IMR-90 (cell line): ENCODE results near the gene LRRC61. TPM values are rescaled to one million over a fixed set of nuclear protein-coding genes. Genes with fewer than 3 reads are reported as not detected.

Source experiments
- ATAC-seq: fragments of 200-7000 bp; cut with Tn5 transposase; 2 replicates; pipeline ENCODE4 v1.9.1; 2020; ENCODE audit warnings: low read depth, mild to moderate bottlenecking, moderate library complexity
- BruUV-seq: library from RNA; stranded (reverse); fragments of 400-500 nt; replicated peaks from 2 replicates; lab custom pipeline; 2021; lab: Mats Ljungman, UMichigan
- CTCF ChIA-PET: fragments of 300-600 bp; formaldehyde crosslinking; extraction: SDS; loops from one replicate; lab custom pipeline; 2021; ENCODE audit warnings: antibody characterized with exemption; lab: Yijun Ruan, JAX
- POLR2A ChIA-PET: fragments of 300-600 bp; sonication (Branson Sonifier 250); formaldehyde crosslinking; loops from one replicate; lab custom pipeline; 2022; ENCODE audit warnings: antibody characterized with exemption; ENCODE audit not compliant: unreplicated experiment; lab: Charles Lee
- DNase-seq: peaks from one replicate; pipeline ENCODE4 v3.0.0; 2013
- H2AFZ ChIP-seq: replicated peaks from 2 replicates; pipeline ENCODE3; 2013; ENCODE audit warnings: low read length, mild to moderate bottlenecking; ENCODE audit not compliant: poor library complexity
- H2AK5ac ChIP-seq: 2 replicates; pipeline ENCODE4 v1.6.1; 2013; ENCODE audit warnings: low read depth, low read length, inconsistent platforms
- H2AK9ac ChIP-seq: replicated peaks from 2 replicates; pipeline ENCODE3; 2013; ENCODE audit warnings: mild to moderate bottlenecking, low read depth, low read length, moderate library complexity; ENCODE audit not compliant: poor library complexity
- H2BK120ac ChIP-seq: 2 replicates; pipeline ENCODE4 v1.6.1; 2013; ENCODE audit warnings: low read depth, low read length, inconsistent platforms
- H2BK15ac ChIP-seq: 3 replicates; pipeline ENCODE4 v1.6.1; 2013; ENCODE audit warnings: low read depth, low read length, inconsistent platforms
- H2BK20ac ChIP-seq: 2 replicates; pipeline ENCODE4 v1.6.1; 2013; ENCODE audit warnings: low read depth, mild to moderate bottlenecking, inconsistent platforms, low read length, moderate library complexity
- H2BK5ac ChIP-seq: 2 replicates; pipeline ENCODE4 v1.6.1; 2013; ENCODE audit warnings: mild to moderate bottlenecking, low read depth, low read length, inconsistent platforms; ENCODE audit not compliant: poor library complexity, severe bottlenecking
- H3K14ac ChIP-seq: replicated peaks from 2 replicates; pipeline ENCODE4 v1.6.1; 2013; ENCODE audit warnings: low read depth, low read length, inconsistent platforms
- H3K18ac ChIP-seq: 2 replicates; pipeline ENCODE4 v1.6.1; 2013; ENCODE audit warnings: low read depth, low read length, control low read depth
- H3K23ac ChIP-seq: 2 replicates; pipeline ENCODE4 v1.6.1; 2013; ENCODE audit warnings: low read depth, low read length, inconsistent platforms
- H3K27ac ChIP-seq: 2 replicates; pipeline ENCODE4 v1.5.1; 2013; ENCODE audit warnings: mild to moderate bottlenecking, control low read depth, low read length; ENCODE audit not compliant: insufficient read depth
- H3K27me3 ChIP-seq: 2 replicates; pipeline ENCODE4 v1.6.1; 2013; ENCODE audit warnings: low read length; ENCODE audit not compliant: control insufficient read depth, insufficient read depth
- H3K36me3 ChIP-seq: 2 replicates; pipeline ENCODE4 v1.6.1; 2013; ENCODE audit warnings: low read length, mixed read lengths; ENCODE audit not compliant: control insufficient read depth, insufficient read depth
- H3K4ac ChIP-seq: 2 replicates; pipeline ENCODE4 v1.6.1; 2013; ENCODE audit warnings: low read depth, low read length, inconsistent platforms
- H3K4me1 ChIP-seq: 2 replicates; pipeline ENCODE4 v1.6.1; 2013; ENCODE audit warnings: low read length, mixed read lengths; ENCODE audit not compliant: control insufficient read depth, insufficient read depth
- H3K4me2 ChIP-seq: 2 replicates; pipeline ENCODE4 v1.6.1; 2013; ENCODE audit warnings: low read depth, mild to moderate bottlenecking, control low read depth, low read length, moderate library complexity
- H3K4me3 ChIP-seq: 2 replicates; pipeline ENCODE4 v1.5.1; 2013; ENCODE audit warnings: low read depth, mild to moderate bottlenecking, control low read depth, low read length, moderate library complexity; ENCODE audit not compliant: insufficient read depth
- H3K56ac ChIP-seq: 2 replicates; pipeline ENCODE4 v1.6.1; 2013; ENCODE audit warnings: low read length, inconsistent platforms; ENCODE audit not compliant: insufficient read depth; ENCODE audit errors: extremely low read depth
- H3K79me1 ChIP-seq, 2 experiments: 2 replicates each; pipeline ENCODE4 v1.6.1; 2013; ENCODE audit warnings: low read length in 2 of 2, inconsistent platforms in 1 of 2, low read depth in 1 of 2
- H3K9ac ChIP-seq: 2 replicates; pipeline ENCODE4 v1.6.1; 2013; ENCODE audit warnings: low read depth, low read length, control low read depth
- H3K9me1 ChIP-seq: 2 replicates; pipeline ENCODE4 v1.6.1; 2013; ENCODE audit warnings: low read length, inconsistent platforms; ENCODE audit not compliant: insufficient read depth
- H3K9me3 ChIP-seq: 2 replicates; pipeline ENCODE4 v1.6.1; 2013; ENCODE audit warnings: low read length; ENCODE audit not compliant: control insufficient read depth, insufficient read depth
- H4K20me1 ChIP-seq: 2 replicates; pipeline ENCODE4 v1.6.1; 2013; ENCODE audit warnings: low read length, inconsistent platforms; ENCODE audit not compliant: insufficient read depth
- H4K5ac ChIP-seq: 2 replicates; pipeline ENCODE4 v1.6.1; 2013; ENCODE audit warnings: mild to moderate bottlenecking, low read depth, low read length, control low read depth
- H4K8ac ChIP-seq, 2 experiments: 2 replicates each; pipeline ENCODE4 v1.6.1; 2013; ENCODE audit warnings: low read depth in 2 of 2, low read length in 2 of 2, control low read depth in 1 of 2, inconsistent platforms in 1 of 2
- H4K91ac ChIP-seq: 2 replicates; pipeline ENCODE4 v1.6.1; 2013; ENCODE audit warnings: low read depth, low read length, inconsistent platforms; ENCODE audit not compliant: insufficient read depth
- BHLHE40 ChIP-seq: fragments of 150-350 bp; IDR thresholded peaks from 2 replicates; pipeline ENCODE4 v1.6.1; 2016; ENCODE audit warnings: mild to moderate bottlenecking, low read depth, low read length
- CHD1 ChIP-seq: IDR thresholded peaks from 2 replicates; pipeline ENCODE4 v1.6.1; 2012; ENCODE audit warnings: low read depth, low read length, improper control_type of control experiment
- FOS ChIP-seq: fragments of 150-350 bp; IDR thresholded peaks from 2 replicates; pipeline ENCODE4 v1.6.1; 2016; ENCODE audit warnings: low read depth, low read length
- MAFK ChIP-seq: IDR thresholded peaks from 2 replicates; pipeline ENCODE4 v1.6.1; 2012; ENCODE audit warnings: low read depth, low read length, improper control_type of control experiment
- MAZ ChIP-seq: IDR thresholded peaks from 2 replicates; pipeline ENCODE4 v1.6.1; 2012; ENCODE audit warnings: low read depth, mild to moderate bottlenecking, low read length, improper control_type of control experiment, moderate library complexity, borderline replicate concordance
- NFE2L2 ChIP-seq: fragments of 150-350 bp; IDR thresholded peaks from 2 replicates; pipeline ENCODE4 v1.6.1; 2016; ENCODE audit warnings: low read depth, mild to moderate bottlenecking, low read length
- POLR2A ChIP-seq: IDR thresholded peaks from 2 replicates; pipeline ENCODE4 v1.6.1; 2012; ENCODE audit warnings: mild to moderate bottlenecking, low read depth, low read length
- RAD21 ChIP-seq: IDR thresholded peaks from 2 replicates; pipeline ENCODE4 v1.6.1; 2012; ENCODE audit warnings: low read length, improper control_type of control experiment
- SMC3 ChIP-seq: fragments of 150-350 bp; IDR thresholded peaks from 2 replicates; pipeline ENCODE4 v1.6.1; 2016; ENCODE audit warnings: low read depth, mild to moderate bottlenecking, antibody characterized with exemption, low read length, moderate library complexity
- USF2 ChIP-seq: fragments of 150-350 bp; IDR thresholded peaks from 2 replicates; pipeline ENCODE4 v1.6.1; 2017; ENCODE audit warnings: mild to moderate bottlenecking, antibody characterized with exemption, low read length, low read depth
- WGBS, 2 experiments: methylation state at CpG; one replicate each; pipeline versions ENCODE4 v1.1.5 to v1.1.7; 2013; ENCODE audit warnings: missing lambda C conversion rate in 2 of 2; ENCODE audit not compliant: insufficient read length in 1 of 2; ENCODE audit errors: extremely low coverage in 2 of 2; 5-methylcytosine and 5-hydroxymethylcytosine counted together
- dilution Hi-C: fragments of 300-500 bp; cut with HindIII; formaldehyde crosslinking; loops from one replicate; pipeline ENCODE4 v1.14.3; 2018; ENCODE audit warnings: low sequenced_read_pairs; ENCODE audit not compliant: unreplicated experiment
- in situ Hi-C: fragments of 300-500 bp; cut with MboI; formaldehyde crosslinking; loops from 3 replicates; pipeline ENCODE4 v1.14.3; 2019; ENCODE audit warnings: low sequenced_read_pairs, inconsistent platforms, mixed read lengths
- intact Hi-C: fragments of 100-400 bp; cut with micrococcal nuclease; formaldehyde crosslinking; loops from 2 replicates; pipeline ENCODE4 v1.10.0; 2022
- polyA plus RNA-seq, 3 experiments: library from polyadenylated mRNA; depleted of rRNA; stranded (reverse); fragments of >200 nt; gene quantifications; 2 replicates each; pipeline ENCODE4 v1.2.3, GENCODE V29; 2012; ENCODE audit warnings: low replicate concordance in 1 of 3
- total RNA-seq: library from RNA; depleted of rRNA; stranded (reverse); fragments of >200 nt; gene quantifications from 2 replicates; pipeline ENCODE4 v1.2.3, GENCODE V29; 2012

The LRRC61 gene
- total and polyA plus RNA-seq, 2 of the 4 experiments (the other 2 are of a cell fraction): 0.07 TPM; not detected in 1

GRCh38 chr7:150368884-150369747 is 46.0 kb downstream of the LRRC61 start:
- intact Hi-C loops: loop anchor here (1.0 kb wide), 1 partner anchor 34 kb away; no protein-coding TSS in a partner anchor
- peaks cover 17 to 38% of the 10 kb centered on the region in 2 experiments; a peak in 3 of 4 replicates for H3K79me1 ChIP-seq
- peak overlapping the region; percentile 85 for H3K18ac ChIP-seq
- H3K9me1 ChIP-seq: no peaks in the 10 kb centered on the region; the same call in 1 of the 2 replicates
- no TSS peak for BruUV-seq
- peak overlapping the region; percentile 93 for H2AK9ac ChIP-seq
- peak overlapping the region; percentile 56 to 92 for H4K8ac ChIP-seq
- peak overlapping the region; percentile 46; the same call in 1 of the 3 replicates for H2BK15ac ChIP-seq
- H3K27me3 ChIP-seq: no peaks in the 10 kb centered on the region
- H3K23ac ChIP-seq: peak overlapping the region; percentile 99
- H3K4me3 ChIP-seq: peak overlapping the region; percentile 81
- peak overlapping the region; percentile 97 for H2AFZ ChIP-seq
- peak overlapping the region; percentile 89 for H2AK5ac ChIP-seq
- H3K9ac ChIP-seq: peak overlapping the region; percentile 81
- peak overlapping the region; percentile 97 for H3K4me2 ChIP-seq
- H2BK120ac ChIP-seq: peak overlapping the region; percentile 86
- no peaks in the 10 kb centered on the region for H3K9me3 ChIP-seq
- H2BK20ac ChIP-seq: peak overlapping the region; percentile 71; the same call in 1 of the 2 replicates
- in situ Hi-C loops: no loop called here
- H3K27ac ChIP-seq: peak overlapping the region; percentile 85
- ATAC-seq (peak; percentile 70), DNase-seq (peak; percentile 67)
- H3K14ac ChIP-seq: peak overlapping the region; percentile 99
- peaks cover 9% of the 10 kb centered on the region for H4K20me1 ChIP-seq
- ChIA-PET CTCF (interaction anchor here (0.6 to 1.1 kb wide), 4 partner anchors 9 to 463 kb away, joined by 3 to 5 read pairs (median 3); no protein-coding TSS in a partner anchor), POLR2A (interaction anchor here (0.6 to 1.7 kb wide), 2 partner anchors 34 to 52 kb away, joined by 3 to 5 read pairs; no protein-coding TSS in a partner anchor)
- H3K4me1 ChIP-seq: peaks cover 18% of the 10 kb centered on the region
- H4K5ac ChIP-seq: peak overlapping the region; percentile 80
- peak overlapping the region; percentile 97 for H4K91ac ChIP-seq
- dilution Hi-C loops: no loop called here
- TF ChIP-seq SMC3 (no peak), MAFK (no peak), BHLHE40 (no peak), RAD21 (no peak), FOS (no peak), MAZ (peak; percentile 14; the same call in 1 of the 2 replicates), CHD1 (no peak), POLR2A (peak; percentile 66; the same call in 1 of the 2 replicates), USF2 (no peak), NFE2L2 (no peak)
- WGBS, 2 experiments: 2% methylated on average over 9 of the region's 58 CpGs; no CpG with 5 or more reads in 1 of the 2 experiments
- H3K56ac ChIP-seq: peak overlapping the region; percentile 93
- H3K4ac ChIP-seq: peak overlapping the region; percentile 98
- H2BK5ac ChIP-seq: peak overlapping the region; percentile 79
- peaks cover 33% of the 10 kb centered on the region for H3K36me3 ChIP-seq
